Measurements from ENCODE around the gene CCR2.

The CCR2 gene

GRCh38 chr3:46393011-46393410, 39.1 kb downstream of the CCR2 start:
- Histone ChIP-seq H3K4me3 (replicated peaks; ENCODE audit: low read depth, low read length) (no peak overlapping the region), H3K36me3 (ENCODE audit: control insufficient read depth, insufficient read depth, low read length) (no peaks in the 10 kb centered on the region), H3K27me3 (replicated peaks; ENCODE audit: control insufficient read depth, insufficient read depth, low read length) (no peaks in the 10 kb centered on the region; the same call in 1 of the 2 replicates)
- TF ChIP-seq CTCF (IDR thresholded peaks at IDR 0.05; ENCODE audit: insufficient read depth, low read length, poor library complexity, severe bottlenecking) = no peak
- DNase-seq (ENCODE audit: extremely low read depth, insufficient read length) = no peak

- no peaks in the 10 kb centered on the region; the same call in 1 of the 2 replicates for H3K27me3 ChIP-seq (replicated peaks; ENCODE audit: control insufficient read depth, insufficient read depth, low read length)
- no peak overlapping the region for H3K4me3 ChIP-seq (replicated peaks; ENCODE audit: low read depth, low read length)
- TF ChIP-seq CTCF (IDR thresholded peaks at IDR 0.05; ENCODE audit: insufficient read depth, low read length, poor library complexity, severe bottlenecking) = no peak
- H3K36me3 ChIP-seq (ENCODE audit: control insufficient read depth, insufficient read depth, low read length) = no peaks in the 10 kb centered on the region
- no peak for DNase-seq (ENCODE audit: extremely low read depth, insufficient read length)
Measured at GRCh38 chr3:46393554-46394434, 39.9 kb downstream of the CCR2 start.

- Histone ChIP-seq H3K27me3 (replicated peaks; ENCODE audit: control insufficient read depth, insufficient read depth, low read length) (no peaks in the 10 kb centered on the region; the same call in 1 of the 2 replicates), H3K4me3 (replicated peaks; ENCODE audit: low read depth, low read length) (no peak overlapping the region), H3K36me3 (ENCODE audit: control insufficient read depth, insufficient read depth, low read length) (no peaks in the 10 kb centered on the region)
- peak; percentile 23 for TF ChIP-seq CTCF (IDR thresholded peaks at IDR 0.05; ENCODE audit: insufficient read depth, low read length, poor library complexity, severe bottlenecking)
- DNase-seq (ENCODE audit: extremely low read depth, insufficient read length) = no peak
Measured at GRCh38 chr3:46395210-46395661, 41.3 kb downstream of the CCR2 start.

- no peak for TF ChIP-seq CTCF (IDR thresholded peaks at IDR 0.05; ENCODE audit: insufficient read depth, low read length, poor library complexity, severe bottlenecking)
- DNase-seq (ENCODE audit: extremely low read depth, insufficient read length) = no peak
- Histone ChIP-seq H3K27me3 (replicated peaks; ENCODE audit: control insufficient read depth, insufficient read depth, low read length) (no peaks in the 10 kb centered on the region; the same call in 1 of the 2 replicates), H3K4me3 (replicated peaks; ENCODE audit: low read depth, low read length) (no peak overlapping the region), H3K36me3 (ENCODE audit: control insufficient read depth, insufficient read depth, low read length) (no peaks in the 10 kb centered on the region)
Measured at GRCh38 chr3:46395766-46396530, 42.0 kb downstream of the CCR2 start.

- Histone ChIP-seq H3K27me3 (replicated peaks; ENCODE audit: control insufficient read depth, insufficient read depth, low read length) (no peaks in the 10 kb centered on the region; the same call in 1 of the 2 replicates), H3K4me3 (replicated peaks; ENCODE audit: low read depth, low read length) (no peak overlapping the region), H3K36me3 (ENCODE audit: control insufficient read depth, insufficient read depth, low read length) (no peaks in the 10 kb centered on the region)
- no peak for TF ChIP-seq CTCF (IDR thresholded peaks at IDR 0.05; ENCODE audit: insufficient read depth, low read length, poor library complexity, severe bottlenecking)
- DNase-seq (ENCODE audit: extremely low read depth, insufficient read length) = no peak
Measured at GRCh38 chr3:46397111-46397510, 43.2 kb downstream of the CCR2 start.
